ENCODE data around the gene GALNTL6. TPM values are rescaled to one million over a fixed set of nuclear protein-coding genes. Genes with fewer than 3 reads are reported as not detected.

GALNTL6 gene
- total and polyA plus RNA-seq, 4 donors, result 0.08 to 0.09 (median 0.09) TPM; not detected in 1

DNA sequence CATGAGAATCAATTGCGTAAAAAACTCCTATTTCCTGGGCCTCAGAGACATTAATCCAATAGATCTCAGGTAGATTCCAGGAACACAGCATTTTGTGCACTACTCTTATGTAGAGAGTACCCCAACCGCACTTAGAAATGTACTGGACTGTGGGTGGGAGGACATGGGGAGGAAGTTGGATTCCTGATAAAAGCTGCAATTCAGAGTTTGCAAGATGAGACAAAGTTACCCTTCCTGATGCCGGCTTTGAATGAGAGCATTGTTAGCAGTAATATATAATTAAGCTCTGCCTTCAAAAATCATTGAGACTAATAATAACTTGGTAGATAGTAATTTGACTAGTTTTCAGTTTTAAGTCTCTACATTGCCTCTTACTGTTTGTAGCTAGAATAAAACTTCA is 1032.1 kb downstream of the GALNTL6 start:
- Histone ChIP-seq H3K4me1 (ENCODE audit: control insufficient read depth in 5 of 5, insufficient read depth in 5 of 5, low read length in 5 of 5) (peaks cover 0 to 3% (median 0%) of the 10 kb centered on the region in 5 donors), H3K9ac (ENCODE audit: insufficient read depth in 1 of 2, low read length in 2 of 2) (no peak overlapping the region), H3K4me3 (no peak overlapping the region), H3K36me3 (ENCODE audit: control insufficient read depth in 4 of 4, insufficient read depth in 4 of 4, low read length in 4 of 4) (no peaks in the 10 kb centered on the region), H3K9me3 (ENCODE audit: control insufficient read depth in 4 of 4, insufficient read depth in 3 of 4, low read length in 3 of 4) (no peaks in the 10 kb centered on the region), H3K27ac (ENCODE audit: low read depth in 1 of 2, low read length in 1 of 2) (no peak overlapping the region), H3K27me3 (ENCODE audit: control insufficient read depth in 3 of 3, insufficient read depth in 3 of 3, low read length in 2 of 3) (no peaks in the 10 kb centered on the region)
- TF ChIP-seq, protein P1, sequence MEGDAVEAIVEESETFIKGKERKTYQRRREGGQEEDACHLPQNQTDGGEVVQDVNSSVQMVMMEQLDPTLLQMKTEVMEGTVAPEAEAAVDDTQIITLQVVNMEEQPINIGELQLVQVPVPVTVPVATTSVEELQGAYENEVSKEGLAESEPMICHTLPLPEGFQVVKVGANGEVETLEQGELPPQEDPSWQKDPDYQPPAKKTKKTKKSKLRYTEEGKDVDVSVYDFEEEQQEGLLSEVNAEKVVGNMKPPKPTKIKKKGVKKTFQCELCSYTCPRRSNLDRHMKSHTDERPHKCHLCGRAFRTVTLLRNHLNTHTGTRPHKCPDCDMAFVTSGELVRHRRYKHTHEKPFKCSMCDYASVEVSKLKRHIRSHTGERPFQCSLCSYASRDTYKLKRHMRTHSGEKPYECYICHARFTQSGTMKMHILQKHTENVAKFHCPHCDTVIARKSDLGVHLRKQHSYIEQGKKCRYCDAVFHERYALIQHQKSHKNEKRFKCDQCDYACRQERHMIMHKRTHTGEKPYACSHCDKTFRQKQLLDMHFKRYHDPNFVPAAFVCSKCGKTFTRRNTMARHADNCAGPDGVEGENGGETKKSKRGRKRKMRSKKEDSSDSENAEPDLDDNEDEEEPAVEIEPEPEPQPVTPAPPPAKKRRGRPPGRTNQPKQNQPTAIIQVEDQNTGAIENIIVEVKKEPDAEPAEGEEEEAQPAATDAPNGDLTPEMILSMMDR (IDR thresholded peaks at IDR 0.05; ENCODE audit: control extremely low read depth, extremely low read depth), result no peak
- DNase-seq (no peak), ATAC-seq (ENCODE audit: insufficient read depth, low FRiP score) (no peak)
- 87 to 91% methylated on average over 3 of the region's 3 CpGs for WGBS, 2 donors

DNA sequence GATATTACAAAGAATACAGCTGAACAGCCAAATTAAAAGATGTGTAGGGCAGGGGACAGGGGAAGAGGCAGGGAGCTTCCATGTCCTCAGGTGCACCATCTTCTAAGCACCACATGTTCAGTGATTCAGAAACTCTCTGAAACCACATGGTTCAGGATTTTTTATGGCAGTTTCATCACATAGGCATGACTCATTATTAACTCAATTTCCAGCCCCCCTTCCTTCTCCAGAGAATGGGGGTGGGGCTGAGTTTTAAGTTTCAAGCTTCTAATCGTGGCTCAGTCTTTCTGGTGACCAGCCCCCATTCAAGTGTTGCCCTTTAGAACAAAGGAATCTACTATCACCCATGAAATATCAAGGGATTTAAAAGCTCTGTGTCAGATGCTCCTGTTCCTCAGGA is 1037.6 kb downstream of the GALNTL6 start:
- TF ChIP-seq, protein P1 (IDR thresholded peaks at IDR 0.05; ENCODE audit: control extremely low read depth, extremely low read depth), result no peak
- DNase-seq, result no peak

DNA sequence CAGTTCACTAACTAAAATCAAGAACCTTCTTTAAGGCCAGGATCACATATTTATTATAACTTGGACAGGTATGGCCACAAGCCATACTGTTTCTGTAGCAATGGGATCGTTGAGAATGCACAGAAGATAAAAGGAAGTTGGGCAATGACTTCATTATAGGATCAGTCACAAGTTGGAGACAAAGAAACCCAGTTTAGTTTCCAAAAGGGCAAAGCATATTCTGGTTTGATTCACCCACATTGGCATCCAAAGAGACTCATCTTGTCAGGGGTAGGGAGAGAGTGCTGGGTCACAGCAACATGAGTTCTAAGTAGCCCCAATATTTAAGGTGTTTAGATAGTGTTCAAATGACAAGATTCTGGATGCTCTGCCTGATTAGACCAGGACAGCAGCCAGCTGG is 1038.3 kb downstream of the GALNTL6 start:
- no peak for DNase-seq
- H3K9ac ChIP-seq (ENCODE audit: insufficient read depth in 1 of 2, low read length in 2 of 2), result no peak overlapping the region
- no peak overlapping the region for H3K4me3 ChIP-seq
- TF ChIP-seq, protein P1 (IDR thresholded peaks at IDR 0.05; ENCODE audit: control extremely low read depth, extremely low read depth), result no peak
- H3K4me1 ChIP-seq (ENCODE audit: control insufficient read depth in 5 of 5, insufficient read depth in 5 of 5, low read length in 5 of 5), result no peaks in the 10 kb centered on the region
- no peaks in the 10 kb centered on the region for H3K9me3 ChIP-seq (ENCODE audit: control insufficient read depth in 4 of 4, insufficient read depth in 3 of 4, low read length in 3 of 4)
- no peaks in the 10 kb centered on the region for H3K27me3 ChIP-seq (ENCODE audit: control insufficient read depth in 3 of 3, insufficient read depth in 3 of 3, low read length in 2 of 3)
- 0% methylated on average over 1 of the region's 1 CpG for WGBS, 2 donors
- ATAC-seq (ENCODE audit: insufficient read depth, low FRiP score), result no peak
- H3K27ac ChIP-seq (ENCODE audit: low read depth in 1 of 2, low read length in 1 of 2), result no peak overlapping the region
- H3K36me3 ChIP-seq (ENCODE audit: control insufficient read depth in 4 of 4, insufficient read depth in 4 of 4, low read length in 4 of 4), result no peaks in the 10 kb centered on the region

More for the DNA sequence above, 1037.6 kb downstream of the GALNTL6 start:
- Histone ChIP-seq H3K36me3 (ENCODE audit: control insufficient read depth in 4 of 4, insufficient read depth in 4 of 4, low read length in 4 of 4) (no peaks in the 10 kb centered on the region), H3K9me3 (ENCODE audit: control insufficient read depth in 4 of 4, insufficient read depth in 3 of 4, low read length in 3 of 4) (no peaks in the 10 kb centered on the region), H3K27ac (ENCODE audit: low read depth in 1 of 2, low read length in 1 of 2) (no peak overlapping the region), H3K4me1 (ENCODE audit: control insufficient read depth in 5 of 5, insufficient read depth in 5 of 5, low read length in 5 of 5) (peaks cover 0 to 3% (median 0%) of the 10 kb centered on the region in 5 donors), H3K9ac (ENCODE audit: insufficient read depth in 1 of 2, low read length in 2 of 2) (no peak overlapping the region), H3K4me3 (no peak overlapping the region), H3K27me3 (ENCODE audit: control insufficient read depth in 3 of 3, insufficient read depth in 3 of 3, low read length in 2 of 3) (no peaks in the 10 kb centered on the region)
- WGBS, 2 donors, result 42 to 68% methylated on average over 1 of the region's 1 CpG
- no peak for ATAC-seq (ENCODE audit: insufficient read depth, low FRiP score)

DNA sequence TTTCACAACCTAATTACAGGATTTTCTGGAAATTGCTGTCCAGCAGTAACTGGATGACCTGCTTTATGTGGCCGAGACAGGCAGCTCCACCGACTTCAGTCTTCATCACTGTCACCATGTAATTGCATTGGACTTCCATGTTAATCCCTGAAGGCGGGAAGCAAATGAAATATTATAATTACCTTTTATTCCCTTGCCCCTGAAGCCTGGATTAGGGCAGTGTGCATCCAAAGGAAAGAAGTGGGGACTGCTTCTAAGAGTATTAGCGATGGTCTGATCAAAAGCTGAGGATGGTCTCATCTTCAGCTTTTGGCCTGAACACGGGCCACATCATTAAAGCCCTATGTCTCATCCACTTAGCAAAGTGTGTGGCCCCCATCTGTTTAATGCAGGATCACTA is 1043.8 kb downstream of the GALNTL6 start:
- no peak for ATAC-seq (ENCODE audit: insufficient read depth, low FRiP score)
- Histone ChIP-seq H3K27me3 (ENCODE audit: control insufficient read depth in 3 of 3, insufficient read depth in 3 of 3, low read length in 2 of 3) (no peaks in the 10 kb centered on the region), H3K9ac (ENCODE audit: insufficient read depth in 1 of 2, low read length in 2 of 2) (no peak overlapping the region), H3K4me1 (ENCODE audit: control insufficient read depth in 5 of 5, insufficient read depth in 5 of 5, low read length in 5 of 5) (no peaks in the 10 kb centered on the region), H3K36me3 (ENCODE audit: control insufficient read depth in 4 of 4, insufficient read depth in 4 of 4, low read length in 4 of 4) (no peaks in the 10 kb centered on the region), H3K4me3 (no peak overlapping the region), H3K9me3 (ENCODE audit: control insufficient read depth in 4 of 4, insufficient read depth in 3 of 4, low read length in 3 of 4) (no peaks in the 10 kb centered on the region), H3K27ac (ENCODE audit: low read depth in 1 of 2, low read length in 1 of 2) (no peak overlapping the region)
- WGBS, 2 donors, result 91 to 94% methylated on average over 5 of the region's 5 CpGs
- no peak for DNase-seq
- TF ChIP-seq, protein P1 (IDR thresholded peaks at IDR 0.05; ENCODE audit: control extremely low read depth, extremely low read depth), result no peak
